HUDEP-2 (cell line): ENCODE measurements around the gene FMN1.
"Not testable (repeated sequence)": the region's sequence is repeated elsewhere in the genome, so short reads cannot be mapped to it uniquely, and the experiment has no call there.

Experiments
- DNase-seq, 76 experiments: peaks; one replicate each; lab custom pipeline; 2025; ENCODE audit not compliant: unreplicated experiment in 76 of 76; lab: John Stamatoyannopoulos, UW

Gene FMN1

DNA sequence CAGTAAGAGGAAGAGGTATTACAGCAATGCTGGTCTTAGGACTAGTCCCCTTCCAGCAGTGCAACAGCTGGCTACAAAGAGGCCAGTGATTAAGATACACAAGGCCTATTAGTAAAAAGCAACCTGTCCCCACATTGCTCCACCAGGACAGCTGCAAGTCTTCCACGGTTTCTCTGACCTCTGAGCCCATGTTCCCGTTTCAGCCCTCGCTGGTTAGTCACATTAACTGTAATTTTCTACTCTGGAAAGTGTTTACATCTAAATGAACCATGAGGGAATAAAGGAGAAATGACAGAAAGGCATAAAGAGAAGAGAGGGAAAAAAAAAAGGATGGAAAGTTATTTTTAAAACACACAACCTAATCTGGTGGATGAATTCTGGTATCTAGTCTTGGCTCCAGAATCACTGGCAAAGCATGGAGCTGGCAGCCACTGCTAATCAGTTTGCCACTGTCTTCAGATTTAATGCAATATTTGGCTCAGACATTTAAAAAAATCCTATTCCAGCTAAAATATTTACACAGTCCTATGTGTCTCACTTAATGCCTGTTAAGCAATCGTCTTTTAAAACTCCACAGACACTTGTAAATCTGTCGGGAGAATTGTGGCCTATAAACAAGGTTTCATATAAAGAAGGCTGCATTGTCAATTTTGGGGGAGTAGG is 321.8 kb downstream of the FMN1 start:
- no peak for DNase-seq

GRCh38 chr15:32871883-32872282 is 322.6 kb downstream of the FMN1 start:
- DNase-seq, result no peak

DNA sequence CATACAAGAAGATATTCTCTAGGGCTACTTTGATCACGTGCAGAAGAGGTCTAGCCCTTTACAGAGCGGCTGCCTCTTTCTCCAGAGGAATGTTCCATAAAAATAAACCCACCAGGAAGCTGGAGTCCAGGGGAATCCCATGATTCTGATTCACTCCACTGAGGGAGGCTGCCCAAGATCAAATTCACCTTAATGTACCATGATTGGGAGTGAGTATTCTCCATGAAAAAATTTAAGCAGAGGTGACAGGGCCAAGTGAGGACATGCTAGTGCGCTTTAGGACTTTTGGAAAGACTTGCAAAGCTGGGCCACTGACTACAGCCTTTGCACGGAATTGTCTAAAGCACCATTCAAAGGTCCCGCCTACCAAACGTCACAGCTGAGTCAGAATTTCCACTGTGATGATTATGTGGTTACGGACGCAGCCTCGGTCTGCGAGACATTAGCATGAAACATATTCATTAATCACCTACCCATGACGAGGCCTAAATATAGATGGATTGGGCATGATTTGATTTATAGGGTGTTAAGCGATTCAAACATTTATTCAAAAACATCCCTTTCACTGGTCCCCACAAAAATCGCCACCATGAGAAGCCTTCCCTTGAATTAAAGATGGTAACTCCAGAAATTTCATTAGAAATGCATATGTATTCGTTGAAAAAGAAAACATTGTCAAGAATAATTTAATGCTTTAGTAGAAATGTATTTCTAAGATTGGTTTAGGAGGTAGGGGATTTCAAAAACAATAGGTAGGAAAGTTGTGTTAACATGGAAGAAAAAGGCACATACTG is 324.1 kb downstream of the FMN1 start:
- peak in 1 of 76 experiments; percentile 29 for DNase-seq

- no peak for DNase-seq
Observed at GRCh38 chr15:32869776-32870175, 324.7 kb downstream of the FMN1 start.

- no peak for DNase-seq
Observed at GRCh38 chr15:32867313-32867626, 327.2 kb downstream of the FMN1 start.

GRCh38 chr15:32866454-32867312 is 327.8 kb downstream of the FMN1 start:
- no peak for DNase-seq

DNA sequence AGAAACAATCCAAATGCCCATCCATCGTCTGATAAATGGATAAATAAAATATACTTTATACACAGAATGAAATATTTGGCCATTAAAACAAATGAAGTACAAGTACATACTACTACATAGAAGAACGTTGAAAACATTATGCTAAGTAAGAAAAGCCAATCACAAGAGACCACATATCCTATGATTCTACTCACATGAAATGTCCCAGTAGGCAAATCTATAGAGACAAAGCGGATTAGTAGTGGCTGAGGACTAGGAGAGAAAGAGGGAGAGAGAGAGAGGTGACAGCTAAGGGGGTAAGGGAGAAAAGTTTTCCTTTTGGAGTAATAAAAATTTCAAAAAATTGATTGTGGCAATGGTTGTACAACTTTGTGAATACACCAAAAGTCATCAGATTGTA is 329.7 kb downstream of the FMN1 start:
- no peak for DNase-seq

GRCh38 chr15:32864051-32864450 is 330.5 kb downstream of the FMN1 start:
- DNase-seq, result no peak

GRCh38 chr15:32861761-32862160 is 332.8 kb downstream of the FMN1 start:
- DNase-seq, result no peak

DNA sequence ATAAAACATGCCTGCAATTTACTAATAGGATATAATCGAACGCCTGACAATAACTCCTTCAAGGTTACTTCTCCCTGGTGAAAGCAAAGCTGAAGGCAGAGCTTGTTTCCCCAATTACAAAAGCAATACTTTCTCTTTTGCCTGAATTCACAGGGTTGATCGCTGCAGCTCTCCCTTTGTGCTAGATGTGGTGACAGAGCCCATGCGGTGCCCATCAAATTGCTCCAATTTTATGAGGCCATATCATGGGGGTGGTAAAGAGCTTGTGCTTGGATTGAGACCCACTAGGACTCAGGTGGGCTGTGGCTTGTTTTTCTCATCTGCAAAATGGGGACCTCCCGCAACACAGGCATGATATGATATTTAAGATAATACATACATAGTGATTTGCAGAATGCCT is 333.3 kb downstream of the FMN1 start:
- DNase-seq, result no peak

DNA sequence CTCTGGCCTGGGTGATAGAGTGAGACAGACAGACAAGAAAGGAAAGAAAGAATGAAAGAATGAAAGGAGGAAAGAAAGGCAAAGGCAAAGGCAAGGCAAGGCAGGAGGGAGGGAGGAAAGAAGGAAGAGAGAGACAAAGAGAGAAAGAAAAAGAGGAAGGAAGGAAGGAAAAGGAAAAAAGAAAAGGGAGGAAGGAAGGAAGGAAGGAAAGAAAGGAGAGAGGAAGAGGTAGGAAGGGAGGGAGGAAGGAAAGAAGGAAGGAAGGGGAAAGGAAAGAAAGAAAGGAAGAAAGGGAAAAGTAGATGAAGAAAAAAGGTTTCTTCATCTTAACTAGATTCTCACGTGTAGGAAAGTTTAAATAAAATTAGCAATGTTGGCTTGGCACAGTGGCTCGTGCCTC is 334.5 kb downstream of the FMN1 start:
- DNase-seq, result no peak

DNA sequence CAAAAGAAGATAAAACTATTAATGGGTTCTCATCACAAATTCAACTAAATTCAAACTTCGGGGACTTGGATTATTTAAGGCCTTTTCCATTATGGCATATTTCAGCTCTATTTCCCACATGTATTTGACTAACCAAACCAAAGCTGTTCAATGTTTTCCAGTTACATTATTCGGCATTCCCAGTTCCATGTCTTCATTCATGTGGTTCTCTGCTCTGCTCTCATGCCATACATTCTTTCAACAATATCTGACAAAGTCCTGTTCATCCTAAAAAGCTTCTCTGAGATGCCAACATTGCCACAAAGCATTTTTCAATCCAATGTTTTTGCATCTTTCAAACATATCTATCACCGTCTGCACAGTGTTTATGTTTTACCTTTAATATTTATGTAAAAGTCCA is 335.3 kb downstream of the FMN1 start:
- no peak for DNase-seq

- DNase-seq, result no peak
Observed at GRCh38 chr15:32857732-32858131, 336.8 kb downstream of the FMN1 start.

- DNase-seq, result no peak
Observed at GRCh38 chr15:32856753-32857152, 337.8 kb downstream of the FMN1 start.

DNA sequence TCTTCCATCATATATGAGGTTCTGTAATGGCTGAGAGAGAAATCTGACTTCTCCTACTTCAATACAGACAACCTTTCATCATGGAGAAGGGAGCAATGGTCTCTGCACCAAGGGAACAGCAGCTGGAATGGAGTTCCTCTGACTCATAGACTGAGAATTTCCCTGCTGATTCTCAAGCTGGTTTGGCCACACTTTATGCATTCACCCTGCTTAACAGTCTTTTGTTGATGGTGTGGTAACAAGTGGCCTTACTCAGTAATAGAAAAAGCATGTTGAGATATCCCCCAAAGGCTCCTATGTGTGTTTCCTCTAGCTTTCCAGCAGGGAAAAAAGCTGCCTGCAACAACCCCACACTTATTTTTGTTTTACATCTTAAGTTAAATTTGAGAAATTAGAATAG is 338.6 kb downstream of the FMN1 start:
- DNase-seq, result no peak

GRCh38 chr15:32853592-32853991 is 340.9 kb downstream of the FMN1 start:
- no peak for DNase-seq

GRCh38 chr15:32852771-32853170 is 341.7 kb downstream of the FMN1 start:
- no peak for DNase-seq

DNA sequence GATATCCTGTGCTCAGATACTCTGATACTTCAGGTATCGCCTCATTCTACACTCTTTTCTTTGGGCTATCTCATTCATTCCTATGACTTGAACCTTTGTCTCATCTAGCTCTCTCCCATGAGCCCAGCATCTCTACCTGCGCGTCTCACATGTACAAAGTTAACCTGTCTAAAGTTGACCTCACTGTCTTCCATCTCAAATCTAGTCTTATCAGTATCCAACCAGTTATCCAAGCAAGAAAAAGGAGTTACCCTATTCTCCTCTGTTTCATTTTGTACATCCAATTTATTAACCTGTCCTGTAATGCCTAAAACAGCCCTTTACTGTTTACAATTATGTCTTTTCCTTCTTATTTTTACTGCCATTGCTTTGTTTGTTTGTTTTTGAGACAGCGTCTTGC is 342.5 kb downstream of the FMN1 start:
- no peak for DNase-seq

GRCh38 chr15:32851572-32851971 is 342.9 kb downstream of the FMN1 start:
- DNase-seq, result no peak

- DNase-seq, result no peak
Observed at GRCh38 chr15:32849769-32850668, 344.5 kb downstream of the FMN1 start.

GRCh38 chr15:32846671-32847070 is 347.8 kb downstream of the FMN1 start:
- DNase-seq, result not testable (repeated sequence)
